Keratinocyte (primary cell): ENCODE data around the gene TMEM221. TPM values are rescaled to one million over a fixed set of nuclear protein-coding genes. Genes with fewer than 3 reads are reported as not detected.
A peak's percentile ranks its signal among the peaks of the same experiment; 100 is the strongest.

Experiments
- DNase-seq: peaks from one replicate; pipeline ENCODE4 v3.0.0-alpha.2; 2011; ENCODE audit warnings: low read depth, missing footprints, low spot score
- FAIRE-seq: peaks from 2 replicates; lab custom pipeline; 2011; peaks lifted over from hg19 to GRCh38; lab: Jason Lieb, UNC
- H2AFZ ChIP-seq: 2 replicates; pipeline ENCODE4 v1.6.0; 2012; ENCODE audit warnings: low read length, control low read depth, inconsistent platforms; ENCODE audit not compliant: control insufficient read depth
- H3K27ac ChIP-seq: 2 replicates; pipeline ENCODE4 v1.5.1; 2011; ENCODE audit warnings: low read length; ENCODE audit not compliant: control insufficient read depth, insufficient read depth
- H3K27me3 ChIP-seq: 3 replicates; pipeline ENCODE4 v1.6.0; 2011; ENCODE audit warnings: low read length; ENCODE audit not compliant: control insufficient read depth, insufficient read depth; ENCODE audit errors: extremely low read depth
- H3K36me3 ChIP-seq, 2 experiments: 2 replicates in 1 of 2; 3 replicates in 1 of 2; pipeline ENCODE4 v1.5.1; 2011; ENCODE audit warnings: low read length in 2 of 2, mild to moderate bottlenecking in 1 of 2; ENCODE audit not compliant: control insufficient read depth in 2 of 2, insufficient read depth in 2 of 2; ENCODE audit errors: extremely low read depth in 1 of 2
- H3K4me1 ChIP-seq: 3 replicates; pipeline ENCODE4 v1.5.1; 2011; ENCODE audit warnings: low read length; ENCODE audit not compliant: control insufficient read depth, insufficient read depth; ENCODE audit errors: extremely low read depth
- H3K4me2 ChIP-seq: 3 replicates; pipeline ENCODE4 v1.6.0; 2011; ENCODE audit warnings: low read depth, low read length; ENCODE audit not compliant: control insufficient read depth, insufficient read depth; ENCODE audit errors: extremely low read depth
- H3K4me3 ChIP-seq, 3 experiments: fragments of 200-600 bp in 1 of 3; sonication (generic) in 1 of 3; 2 replicates in 2 of 3; 3 replicates in 1 of 3; pipeline ENCODE4 v1.5.1; 2011 to 2016; ENCODE audit warnings: low read length in 3 of 3, mild to moderate bottlenecking in 3 of 3, control low read depth in 2 of 3, inconsistent platforms in 1 of 3, low read depth in 1 of 3, mixed read lengths in 1 of 3, mixed run types in 1 of 3, moderate library complexity in 1 of 3; ENCODE audit not compliant: control insufficient read depth in 2 of 3, insufficient read depth in 2 of 3; ENCODE audit errors: extremely low read depth in 1 of 3
- H3K79me2 ChIP-seq: 2 replicates; pipeline ENCODE4 v1.6.0; 2012; ENCODE audit warnings: low read length; ENCODE audit not compliant: control insufficient read depth, insufficient read depth
- H3K9ac ChIP-seq: 3 replicates; pipeline ENCODE4 v1.6.0; 2011; ENCODE audit warnings: low read length; ENCODE audit not compliant: control insufficient read depth, insufficient read depth; ENCODE audit errors: extremely low read depth
- H3K9me1 ChIP-seq: 3 replicates; pipeline ENCODE4 v1.6.0; 2011; ENCODE audit warnings: low read length; ENCODE audit not compliant: control insufficient read depth, insufficient read depth; ENCODE audit errors: extremely low read depth
- H3K9me3 ChIP-seq: 2 replicates; pipeline ENCODE4 v1.5.1; 2012; ENCODE audit warnings: low read depth, low read length; ENCODE audit not compliant: control insufficient read depth
- H4K20me1 ChIP-seq: 3 replicates; pipeline ENCODE4 v1.6.0; 2011; ENCODE audit warnings: low read length; ENCODE audit not compliant: control insufficient read depth, insufficient read depth; ENCODE audit errors: extremely low read depth
- CTCF ChIP-seq, 3 experiments: IDR thresholded peaks in 1 of 3; conservative IDR thresholded peaks in 1 of 3; optimal IDR thresholded peaks in 1 of 3; 2 replicates in 2 of 3; 3 replicates in 1 of 3; pipeline versions ENCODE3 to v1.5.1; 2011; ENCODE audit warnings: low read length in 3 of 3, mild to moderate bottlenecking in 3 of 3, moderate library complexity in 2 of 3, control low read depth in 1 of 3, inconsistent platforms in 1 of 3; ENCODE audit not compliant: insufficient read depth in 2 of 3; ENCODE audit errors: extremely low read depth in 1 of 3
- EZH2 ChIP-seq: IDR thresholded peaks from one replicate; pipeline ENCODE4 v1.6.1; 2012; ENCODE audit warnings: inconsistent platforms, mild to moderate bottlenecking, low read length, moderate library complexity
- dilution Hi-C: fragments of 300-500 bp; cut with MboI; formaldehyde crosslinking; loops from one replicate; pipeline ENCODE4 v1.7.0; 2020; ENCODE audit warnings: low sequenced_read_pairs; ENCODE audit not compliant: extremely low pct_ligation_motif_present
- polyA plus RNA-seq, 5 experiments: library from polyadenylated mRNA; depleted of rRNA in 3 of 5; stranded (reverse) in 3 of 5; stranded (forward) in 1 of 5; unstranded in 1 of 5; fragments of >200 nt; gene quantifications; 1 replicate in 1 of 5; 2 replicates in 3 of 5; 3 replicates in 1 of 5; pipeline versions ENCODE4 v1.2.1 to v1.2.3, GENCODE V29; 2011 to 2012; ENCODE audit warnings: missing spikeins in 2 of 5, low read depth in 1 of 5, low replicate concordance in 1 of 5

TMEM221 gene
- polyA plus RNA-seq, 1 donor (not counting 4 experiments of a cell fraction or from before 2014, with no cell fraction given), result 0.04 TPM

GRCh38 chr19:17424743-17425365 is 23.6 kb downstream of the TMEM221 start:
- H3K9ac ChIP-seq, result no peak overlapping the region
- peaks cover 0 to 4% of the 10 kb centered on the region in 2 experiments for H3K36me3 ChIP-seq
- FAIRE-seq (no peak), DNase-seq (no peak)
- H3K9me3 ChIP-seq, result no peaks in the 10 kb centered on the region
- peaks cover 3% of the 10 kb centered on the region for H3K4me1 ChIP-seq
- no peaks in the 10 kb centered on the region for H4K20me1 ChIP-seq
- H3K4me3 ChIP-seq, result no peak overlapping the region
- dilution Hi-C loops, result no loop called here
- H3K9me1 ChIP-seq, result no peaks in the 10 kb centered on the region
- H3K27ac ChIP-seq, result no peak overlapping the region
- peak; percentile 20 to 67 (median 67) for TF ChIP-seq CTCF (optimal IDR thresholded peaks at IDR 0.05 in 1 of 3, IDR thresholded peaks at IDR 0.05 in 1 of 3, conservative IDR thresholded peaks at IDR 0.05 in 1 of 3; ENCODE audit: extremely low read depth in 1 of 3, insufficient read depth in 2 of 3, low read length in 3 of 3)
- TF ChIP-seq EZH2, result no peak
- no peak overlapping the region for H3K4me2 ChIP-seq
- no peaks in the 10 kb centered on the region for H3K79me2 ChIP-seq
- H3K27me3 ChIP-seq, result peaks cover under 1% of the 10 kb centered on the region
- no peak overlapping the region for H2AFZ ChIP-seq

GRCh38 chr19:17423429-17424208 is 24.8 kb downstream of the TMEM221 start:
- H3K9me3 ChIP-seq, result no peaks in the 10 kb centered on the region
- dilution Hi-C loops, result no loop called here
- peaks cover 9% of the 10 kb centered on the region for H3K4me1 ChIP-seq
- H3K36me3 ChIP-seq, result peaks cover 0 to 4% of the 10 kb centered on the region in 2 experiments
- no peak overlapping the region for H2AFZ ChIP-seq
- H3K9me1 ChIP-seq, result no peaks in the 10 kb centered on the region
- H3K27me3 ChIP-seq, result no peaks in the 10 kb centered on the region
- H3K27ac ChIP-seq, result no peak overlapping the region
- H3K4me2 ChIP-seq, result no peak overlapping the region
- FAIRE-seq (no peak), DNase-seq (no peak)
- TF ChIP-seq CTCF (optimal IDR thresholded peaks at IDR 0.05 in 1 of 3, IDR thresholded peaks at IDR 0.05 in 1 of 3, conservative IDR thresholded peaks at IDR 0.05 in 1 of 3; ENCODE audit: extremely low read depth in 1 of 3, insufficient read depth in 2 of 3, low read length in 3 of 3), result no peak
- TF ChIP-seq EZH2, result no peak
- H3K9ac ChIP-seq, result no peak overlapping the region
- H4K20me1 ChIP-seq, result no peaks in the 10 kb centered on the region
- H3K79me2 ChIP-seq, result no peaks in the 10 kb centered on the region
- no peak overlapping the region for H3K4me3 ChIP-seq
